NCI-H128 (cell line): ENCODE data around the gene WRAP73.
"Not testable (repeated sequence)": the region's sequence is repeated elsewhere in the genome, so short reads cannot be mapped to it uniquely, and the experiment has no call there.

Experiments used
- DNase-seq: peaks from one replicate; lab custom pipeline; 2025; ENCODE audit not compliant: unreplicated experiment; lab: John Stamatoyannopoulos, UW

WRAP73 gene

DNA sequence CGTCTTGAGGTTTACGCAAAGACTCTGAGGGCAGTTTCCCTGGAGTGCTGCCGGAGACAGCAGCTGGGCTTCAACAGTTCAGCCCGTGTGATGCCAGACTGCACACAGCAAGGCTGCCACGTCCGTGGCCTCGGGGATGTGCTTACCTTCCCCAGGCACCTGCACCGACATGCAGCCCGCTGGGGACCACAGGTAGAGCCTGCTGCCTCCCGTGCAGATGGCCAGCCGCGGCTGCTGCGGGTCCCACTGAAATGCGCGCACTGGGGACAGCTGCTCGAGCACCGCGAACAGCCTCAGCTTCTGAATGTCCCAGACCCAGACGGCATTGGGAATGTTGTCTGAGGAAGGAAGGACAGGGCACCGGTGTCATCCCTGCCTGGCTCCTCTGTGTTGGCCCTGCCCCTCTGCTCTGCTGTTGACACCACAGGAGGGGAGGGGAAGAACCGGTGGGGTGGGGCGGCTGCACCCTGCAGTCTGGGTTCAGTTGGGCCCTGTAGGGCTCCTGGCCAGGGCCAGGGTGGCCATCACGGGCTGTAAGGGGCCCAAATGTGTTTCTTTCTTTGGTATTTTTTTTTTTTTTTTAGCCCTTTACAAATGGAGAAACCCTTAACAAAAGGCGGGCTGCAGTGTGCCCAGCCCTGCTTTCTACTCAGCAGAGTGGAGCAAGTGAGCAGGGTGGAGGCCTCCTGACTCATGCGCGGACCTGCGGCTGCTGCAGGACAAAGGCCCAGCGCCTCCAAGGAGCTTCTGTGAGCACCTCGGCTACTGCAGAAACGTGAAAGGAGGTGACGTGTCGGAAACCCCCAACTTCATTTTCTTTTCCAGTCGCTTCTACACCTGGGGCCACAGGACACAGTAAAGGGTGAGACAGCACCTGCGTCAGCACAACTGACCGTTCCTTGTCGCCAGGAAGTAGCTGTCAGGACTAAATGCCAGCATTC, 18.3 kb downstream of the WRAP73 start:
- no peak for DNase-seq

DNA sequence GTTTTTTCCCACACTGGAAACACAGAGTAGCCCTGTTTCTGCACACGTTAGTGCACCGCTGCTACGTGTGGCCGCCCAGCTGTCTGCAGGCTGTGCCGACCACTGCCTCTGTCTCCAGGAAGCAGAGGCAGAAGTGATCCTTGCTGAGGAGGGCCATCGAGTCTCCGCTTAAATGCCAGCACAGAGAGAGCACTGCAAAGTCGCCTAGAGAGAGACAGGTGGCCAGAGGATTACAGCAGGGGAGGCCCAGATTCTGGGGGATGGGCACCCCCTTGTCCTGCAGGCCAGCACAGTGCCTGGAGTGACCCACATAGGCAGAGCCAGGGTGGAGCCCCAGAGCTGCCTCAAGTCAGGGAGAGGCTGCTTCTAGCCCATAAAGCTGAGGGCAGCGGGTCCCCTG, 19.0 kb downstream of the WRAP73 start:
- DNase-seq, result no peak

- no peak for DNase-seq
Measured at GRCh38 chr1:3630161-3630611, 19.7 kb downstream of the WRAP73 start.

DNA sequence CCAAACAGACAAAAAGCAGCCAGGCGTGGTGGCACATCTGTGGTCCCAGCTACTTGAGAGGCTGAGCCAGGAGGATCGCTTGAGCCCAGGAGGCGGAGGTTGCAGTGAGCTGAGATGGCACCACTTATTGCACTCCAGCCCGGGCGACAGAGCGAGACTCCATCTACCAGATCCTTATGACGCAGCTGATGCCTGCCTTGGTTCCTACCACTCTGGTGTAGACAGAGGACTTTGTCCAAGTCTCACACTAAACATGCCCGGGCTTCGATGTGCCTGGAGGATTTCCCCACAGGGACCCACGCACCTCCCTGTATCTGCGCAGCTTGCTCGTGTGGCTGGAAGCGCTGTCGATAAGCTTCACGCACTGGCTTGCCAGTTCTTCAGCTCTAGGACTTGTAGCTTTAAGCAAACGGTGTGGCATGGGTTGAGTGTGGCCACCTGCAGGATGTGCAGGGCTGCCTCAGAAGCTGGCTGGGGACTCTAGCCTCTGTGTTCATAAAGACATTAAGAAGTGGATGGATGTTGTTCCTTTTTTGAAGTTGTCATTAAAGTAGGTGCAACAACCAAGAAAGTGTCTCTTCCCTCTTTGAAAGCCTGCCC, 20.2 kb downstream of the WRAP73 start:
- no peak for DNase-seq

- no peak for DNase-seq
Measured at GRCh38 chr1:3628445-3628844, 21.5 kb downstream of the WRAP73 start.

- no peak for DNase-seq
Measured at GRCh38 chr1:3627515-3628253, 22.2 kb downstream of the WRAP73 start.

GRCh38 chr1:3626025-3626424, 23.9 kb downstream of the WRAP73 start:
- no peak for DNase-seq

GRCh38 chr1:3625151-3625907, 24.6 kb downstream of the WRAP73 start:
- peak; percentile 10 for DNase-seq

DNA sequence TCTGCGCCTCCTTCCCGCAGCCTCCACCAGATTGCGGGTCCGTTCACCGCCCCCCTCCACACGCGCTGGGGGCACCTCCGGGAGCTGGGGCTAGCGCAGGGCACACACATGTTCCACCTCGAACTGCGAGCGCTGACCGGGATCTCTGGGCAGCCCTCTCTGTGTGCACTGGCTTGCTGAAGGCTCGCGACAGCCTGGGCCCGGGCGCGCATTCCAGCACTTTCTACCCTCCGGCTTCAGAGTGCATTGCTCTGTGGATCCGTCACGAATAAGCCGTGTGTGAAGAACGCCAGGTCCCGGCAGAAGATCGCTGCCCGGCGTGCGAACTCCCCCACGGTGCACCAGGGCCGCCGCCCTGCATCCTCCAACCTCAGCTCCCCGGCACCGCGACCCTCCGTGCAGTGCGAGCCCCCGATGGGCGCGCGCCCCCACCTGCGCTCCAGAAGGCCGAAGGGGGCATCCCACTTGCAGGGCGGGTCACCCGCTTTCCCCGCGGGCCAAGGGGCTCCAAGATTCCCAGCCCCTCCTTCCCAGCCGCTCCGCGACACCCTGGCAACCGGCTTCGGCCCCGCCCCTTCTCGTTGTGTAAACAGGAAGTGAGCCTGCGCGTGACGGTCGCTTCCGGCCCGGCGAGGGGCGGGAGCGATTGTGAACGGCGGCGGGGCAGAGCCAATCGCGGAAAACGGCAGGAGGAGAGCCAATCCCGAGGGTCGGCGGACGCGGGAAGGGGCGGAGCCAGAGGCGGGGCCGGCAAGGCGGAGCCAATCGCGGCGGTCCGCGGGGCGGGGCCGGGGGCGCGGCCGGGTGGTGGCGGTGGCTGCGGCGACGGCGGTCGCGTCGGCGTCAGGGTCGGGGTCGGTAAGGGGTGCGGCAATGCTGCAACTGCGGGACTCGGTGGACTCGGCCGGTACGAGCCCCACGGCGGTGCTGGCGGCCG, 25.4 kb downstream of the WRAP73 start, which contains the start of gene TPRG1L:
TSS of gene TPRG1L (plus strand) at position 816 of the 937 bp plus-strand sequence. CDS start at position 874, 58 bp downstream.
- DNase-seq, result peak; percentile 99

DNA sequence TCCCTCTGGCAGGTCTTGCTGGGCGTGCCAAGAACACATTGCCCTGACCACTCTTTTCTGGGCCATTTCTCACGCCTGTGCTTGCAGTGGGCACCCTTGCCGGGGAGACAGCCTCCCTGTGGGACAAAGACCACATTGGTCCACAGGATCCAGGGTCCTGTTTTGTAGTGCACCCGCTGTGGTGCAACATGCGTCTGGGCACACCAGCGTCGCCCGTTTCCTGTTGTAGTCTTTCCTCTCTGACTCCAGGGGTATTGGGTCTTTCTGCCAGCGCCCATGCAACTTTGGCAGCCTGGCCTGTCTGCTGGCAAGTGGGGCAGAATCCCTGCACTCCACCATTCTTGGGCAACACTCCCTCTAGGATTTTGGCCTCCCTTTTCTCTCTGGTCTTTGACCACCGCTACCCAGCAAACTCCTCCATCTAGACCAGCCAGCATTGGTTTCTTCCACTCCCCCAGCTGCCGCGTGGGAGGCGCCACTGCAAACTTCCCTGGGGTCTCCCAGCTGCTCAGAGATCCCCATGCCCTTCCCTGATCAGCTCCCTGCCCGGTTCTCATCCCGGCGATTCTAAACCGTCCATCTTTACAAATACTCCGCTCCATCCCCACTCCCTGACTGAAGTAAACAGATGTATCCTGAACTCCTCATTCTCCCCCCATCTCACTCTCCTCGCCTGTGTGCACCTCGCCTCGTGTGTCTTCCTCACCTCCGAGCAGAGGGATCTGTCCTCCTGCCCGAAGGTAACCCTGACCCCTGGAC, 26.3 kb downstream of the WRAP73 start:
- DNase-seq, result no peak

DNA sequence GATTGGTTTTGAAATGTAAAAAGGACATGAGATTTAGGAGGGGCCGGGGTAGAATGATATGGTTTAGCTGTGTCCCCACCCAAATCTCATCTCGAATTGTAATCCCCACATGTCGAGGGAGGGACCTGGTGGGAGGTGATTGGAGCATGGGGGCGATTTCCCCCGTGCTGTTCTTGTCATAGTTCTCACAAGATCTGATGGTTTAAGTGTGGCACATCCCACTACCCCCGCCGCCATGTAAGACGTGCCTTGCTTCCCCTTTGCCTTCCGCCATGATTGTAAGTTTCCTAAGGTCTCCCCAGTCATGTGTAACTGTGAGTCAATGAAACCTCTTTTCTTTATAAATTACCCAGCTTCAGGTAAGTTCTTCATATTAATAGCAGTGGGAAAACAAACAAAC, 27.8 kb downstream of the WRAP73 start:
- DNase-seq, result not testable (repeated sequence)

DNA sequence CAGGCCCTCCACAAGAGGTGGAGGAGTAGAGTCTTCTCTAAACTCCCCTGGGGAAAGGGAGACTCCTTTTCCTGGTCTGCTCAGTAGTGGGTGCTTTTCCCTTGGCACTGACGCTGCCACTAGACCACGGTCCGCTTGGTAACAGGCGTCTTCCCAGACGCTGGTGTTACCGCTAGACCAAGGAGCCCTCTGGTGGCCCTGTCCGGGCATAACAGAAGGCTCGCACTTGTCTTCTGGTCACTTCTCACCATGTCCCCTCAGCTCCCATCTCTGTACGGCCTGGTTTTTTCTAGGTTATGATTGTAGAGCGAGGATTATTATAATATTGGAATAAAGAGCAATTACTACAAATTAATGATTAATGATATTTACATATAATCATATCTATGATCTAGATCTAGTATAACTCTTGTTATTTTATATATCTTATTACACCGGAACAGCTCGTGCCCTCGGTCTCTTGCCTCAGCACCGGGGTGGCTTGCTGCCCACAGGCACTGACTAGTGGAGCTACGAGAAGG, 28.7 kb downstream of the WRAP73 start:
- not testable (repeated sequence) for DNase-seq

- DNase-seq, result no peak
Measured at GRCh38 chr1:3620708-3621107, 29.2 kb downstream of the WRAP73 start.

GRCh38 chr1:3618881-3619671, 30.8 kb downstream of the WRAP73 start:
- DNase-seq, result peak; percentile 74

- DNase-seq, result no peak
Measured at GRCh38 chr1:3618531-3618880, 31.4 kb downstream of the WRAP73 start.

DNA sequence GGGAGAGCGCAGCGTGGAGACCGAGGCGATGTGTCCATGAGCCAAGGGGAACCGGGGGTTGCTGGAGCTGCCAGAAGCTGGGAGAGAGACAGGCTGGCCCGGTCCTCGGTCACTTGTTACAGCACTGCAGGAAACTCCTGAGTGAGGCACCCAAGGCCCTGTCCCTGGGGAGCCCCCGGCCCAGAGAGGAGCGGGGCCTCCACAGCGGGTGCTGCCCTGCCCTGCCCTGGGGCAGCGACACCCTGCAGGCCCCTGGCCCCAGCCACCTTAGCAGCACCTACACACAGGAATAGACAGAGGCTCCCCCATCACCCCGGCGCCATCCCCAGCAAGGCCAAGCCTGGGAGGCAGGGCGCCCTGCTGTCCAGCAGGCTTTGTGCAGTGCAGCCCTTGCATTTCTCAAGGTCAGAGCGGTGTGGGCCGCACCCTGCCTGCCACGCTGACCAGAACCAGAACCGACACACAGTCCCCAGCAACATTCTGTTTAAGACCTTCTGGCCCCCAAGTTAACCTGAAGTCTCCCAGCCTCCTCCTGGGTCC, 32.0 kb downstream of the WRAP73 start:
- DNase-seq, result no peak

DNA sequence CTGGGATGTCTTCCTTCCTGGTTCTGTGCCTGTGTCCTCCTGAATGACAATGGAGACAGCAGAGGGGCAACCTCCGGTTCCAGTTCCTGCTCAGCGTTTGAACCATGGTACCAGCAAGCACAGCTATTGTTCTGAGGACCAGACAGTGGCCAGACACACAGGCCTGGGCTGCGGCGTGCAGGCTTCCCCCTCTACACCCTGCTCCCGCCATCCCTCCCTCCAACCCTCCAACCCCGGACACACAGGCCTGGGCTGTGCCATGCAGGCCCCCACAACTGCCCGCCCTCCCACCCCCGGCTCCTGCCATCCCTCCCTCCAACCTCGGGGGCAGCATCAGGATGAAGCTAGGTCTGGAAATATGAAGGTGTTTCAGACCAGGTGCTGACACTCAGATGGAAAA, 33.0 kb downstream of the WRAP73 start:
- DNase-seq, result no peak
